Measurements from ENCODE around the gene ARHGEF5.
"Not testable (repeated sequence)": the region's sequence is repeated elsewhere in the genome, so short reads cannot be mapped to it uniquely, and the experiment has no call there.

The ARHGEF5 gene

GRCh38 chr7:144379776-144380384 lies 24.7 kb downstream of the ARHGEF5 start:
- DNase-seq, result no peak

- no peak for DNase-seq
Observed at GRCh38 chr7:144384071-144384470, 28.9 kb downstream of the ARHGEF5 start.

GRCh38 chr7:144384555-144385245 lies 29.5 kb downstream of the ARHGEF5 start:
- DNase-seq, result no peak

GRCh38 chr7:144386741-144387140 lies 31.5 kb downstream of the ARHGEF5 start:
- DNase-seq, result no peak

- DNase-seq, result no peak
Observed at GRCh38 chr7:144388950-144389349, 33.7 kb downstream of the ARHGEF5 start.

GRCh38 chr7:144390481-144390880 lies 35.3 kb downstream of the ARHGEF5 start:
- DNase-seq, result no peak

GRCh38 chr7:144391014-144391413 lies 35.8 kb downstream of the ARHGEF5 start:
- DNase-seq, result no peak

GRCh38 chr7:144391823-144392255 lies 36.6 kb downstream of the ARHGEF5 start:
- peak in 5 of 56 donors; percentile 3 to 44 (median 29) for DNase-seq

- no peak for DNase-seq
Observed at GRCh38 chr7:144397086-144397485, 41.9 kb downstream of the ARHGEF5 start.

GRCh38 chr7:144398291-144398690 lies 43.1 kb downstream of the ARHGEF5 start:
- DNase-seq, result no peak

GRCh38 chr7:144398911-144399310 lies 43.7 kb downstream of the ARHGEF5 start:
- no peak for DNase-seq

- no peak for DNase-seq
Observed at GRCh38 chr7:144399946-144400345, 44.7 kb downstream of the ARHGEF5 start.

GRCh38 chr7:144401490-144401889 lies 46.3 kb downstream of the ARHGEF5 start:
- no peak for DNase-seq

GRCh38 chr7:144403102-144403501 lies 47.9 kb downstream of the ARHGEF5 start:
- DNase-seq, result no peak

- DNase-seq, result no peak
Observed at GRCh38 chr7:144403649-144404061, 48.5 kb downstream of the ARHGEF5 start, which contains the start of gene NOBOX. NOBOX (minus strand) TSS chr7:144403693.

GRCh38 chr7:144404946-144405345 lies 49.7 kb downstream of the ARHGEF5 start:
- no peak for DNase-seq

- peak in 1 of 56 donors; percentile 19 for DNase-seq
Observed at GRCh38 chr7:144407266-144407931, 52.2 kb downstream of the ARHGEF5 start.

- DNase-seq, result no peak
Observed at GRCh38 chr7:144408121-144408520, 52.9 kb downstream of the ARHGEF5 start.

- DNase-seq, result no peak
Observed at GRCh38 chr7:144410441-144410840, 55.2 kb downstream of the ARHGEF5 start.

- no peak for DNase-seq
Observed at GRCh38 chr7:144414815-144415214, 59.6 kb downstream of the ARHGEF5 start.

GRCh38 chr7:144415858-144416257 lies 60.7 kb downstream of the ARHGEF5 start:
- DNase-seq, result no peak

- no peak for DNase-seq
Observed at GRCh38 chr7:144416341-144416740, 61.1 kb downstream of the ARHGEF5 start.

GRCh38 chr7:144418931-144419330 lies 63.7 kb downstream of the ARHGEF5 start:
- DNase-seq, result not testable (repeated sequence)

All from amygdala (tissue), 56 donors.